HEK293 (cell line): ENCODE measurements around the gene PDE11A.

Experiments
- CTCF ChIA-PET: fragments of 350-600 bp; formaldehyde crosslinking; extraction: SDS; loops from one replicate; lab custom pipeline; 2021; ENCODE audit warnings: antibody characterized with exemption; lab: Yijun Ruan, JAX
- POLR2A ChIA-PET: fragments of 300-600 bp; formaldehyde crosslinking; extraction: SDS; loops from one replicate; lab custom pipeline; 2020; ENCODE audit warnings: antibody characterized with exemption, inconsistent platforms; lab: Yijun Ruan, JAX
- H3K27ac ChIP-seq: fragments of 200-500 bp; sonication (Bioruptor generic); 2 replicates; pipeline ENCODE4 v1.5.1; 2014; ENCODE audit warnings: low read depth, low read length, control low read depth, inconsistent platforms; ENCODE audit errors: extremely low read depth
- H3K36me3 ChIP-seq, 2 experiments: fragments of 200-500 bp in 1 of 2; sonication (Bioruptor generic) in 1 of 2; 1 replicate in 1 of 2; 2 replicates in 1 of 2; pipeline ENCODE4 v1.5.1; 2014 to 2017; ENCODE audit warnings: inconsistent platforms in 2 of 2, low read length in 2 of 2; ENCODE audit not compliant: control insufficient read depth in 2 of 2, insufficient read depth in 1 of 2
- H3K4me1 ChIP-seq: fragments of 200-500 bp; sonication (Bioruptor generic); 2 replicates; pipeline ENCODE4 v1.5.1; 2014; ENCODE audit warnings: mild to moderate bottlenecking, low read length, inconsistent platforms; ENCODE audit not compliant: control insufficient read depth, insufficient read depth
- H3K4me3 ChIP-seq: 2 replicates; pipeline ENCODE4 v1.5.1; 2011; ENCODE audit warnings: low read depth, mild to moderate bottlenecking, control low read depth, low read length, moderate library complexity
- H3K9me3 ChIP-seq: fragments of 200-500 bp; sonication (Bioruptor generic); 2 replicates; pipeline ENCODE4 v1.5.1; 2014; ENCODE audit warnings: low read depth, low read length, inconsistent platforms; ENCODE audit not compliant: control insufficient read depth, insufficient read depth
- EGR2 ChIP-seq: fragments of 450-650 bp; formaldehyde crosslinking; IDR thresholded peaks from 2 replicates; pipeline ENCODE4 v1.5.1; 2016; ENCODE audit warnings: low read depth, missing biosample characterization, missing genetic modification characterization
- KLF8 ChIP-seq: fragments of 450-650 bp; formaldehyde crosslinking; IDR thresholded peaks from 2 replicates; pipeline ENCODE4 v1.5.1; 2016; ENCODE audit warnings: missing biosample characterization, missing genetic modification characterization
- ZBTB20 ChIP-seq: fragments of 450-650 bp; formaldehyde crosslinking; IDR thresholded peaks from 2 replicates; pipeline ENCODE4 v1.5.1; 2016; ENCODE audit warnings: missing biosample characterization, missing genetic modification characterization
- ZFHX2 ChIP-seq: fragments of 450-650 bp; formaldehyde crosslinking; conservative IDR thresholded peaks from 2 replicates; pipeline ENCODE4 v1.5.1; 2016; ENCODE audit warnings: missing biosample characterization, missing genetic modification characterization
- ZNF10 ChIP-seq: fragments of 450-650 bp; formaldehyde crosslinking; IDR thresholded peaks from 2 replicates; pipeline ENCODE4 v1.5.1; 2017; ENCODE audit warnings: missing biosample characterization, missing genetic modification characterization
- ZNF202 ChIP-seq: fragments of 450-650 bp; formaldehyde crosslinking; IDR thresholded peaks from 2 replicates; pipeline ENCODE4 v1.5.1; 2016; ENCODE audit warnings: missing biosample characterization, missing genetic modification characterization, borderline replicate concordance
- ZNF302 ChIP-seq: fragments of 450-650 bp; formaldehyde crosslinking; IDR thresholded peaks from 2 replicates; pipeline ENCODE4 v1.5.1; 2016; ENCODE audit warnings: missing biosample characterization, missing genetic modification characterization, low read depth
- ZNF37A ChIP-seq: fragments of 450-650 bp; IDR thresholded peaks from 2 replicates; pipeline ENCODE4 v1.5.1; 2018; ENCODE audit warnings: missing biosample characterization, missing genetic modification characterization
- ZNF394 ChIP-seq: fragments of 450-650 bp; formaldehyde crosslinking; IDR thresholded peaks from 2 replicates; pipeline ENCODE4 v1.5.1; 2016; ENCODE audit warnings: missing biosample characterization, missing genetic modification characterization, mild to moderate bottlenecking, moderate library complexity, borderline replicate concordance
- ZNF639 ChIP-seq: fragments of 450-650 bp; formaldehyde crosslinking; IDR thresholded peaks from 2 replicates; pipeline ENCODE4 v1.5.1; 2016; ENCODE audit warnings: missing biosample characterization, missing genetic modification characterization
- ZNF677 ChIP-seq: fragments of 450-650 bp; IDR thresholded peaks from 2 replicates; pipeline ENCODE4 v1.5.0; 2018; ENCODE audit warnings: missing biosample characterization, mild to moderate bottlenecking, missing genetic modification characterization, moderate library complexity
- TF ChIP-seq, protein P1 (sequence below): fragments of 450-650 bp; formaldehyde crosslinking; IDR thresholded peaks from 2 replicates; pipeline ENCODE4 v1.5.1; 2016; ENCODE audit warnings: missing biosample characterization, missing genetic modification characterization
- TF ChIP-seq, protein P2 (sequence below): fragments of 450-650 bp; formaldehyde crosslinking; IDR thresholded peaks from 2 replicates; pipeline ENCODE4 v1.5.1; 2016; ENCODE audit warnings: missing biosample characterization, missing genetic modification characterization
- TF ChIP-seq, protein P3 (sequence below): fragments of 450-650 bp; formaldehyde crosslinking; IDR thresholded peaks from 2 replicates; pipeline ENCODE4 v1.5.1; 2016; ENCODE audit warnings: missing biosample characterization, missing genetic modification characterization
- TF ChIP-seq, protein P4 (sequence below): fragments of 450-650 bp; formaldehyde crosslinking; IDR thresholded peaks from 2 replicates; pipeline ENCODE4; 2016; ENCODE audit warnings: missing biosample characterization, missing genetic modification characterization

The PDE11A gene

GRCh38 chr2:177710889-177711288, 361.7 kb downstream of the PDE11A start:
- Histone ChIP-seq H3K27ac (no peak overlapping the region), H3K36me3 (no peaks in the 10 kb centered on the region), H3K4me1 (no peaks in the 10 kb centered on the region), H3K4me3 (no peak overlapping the region), H3K9me3 (no peaks in the 10 kb centered on the region)
- TF ChIP-seq ZNF639 (tag by site-specific recombination) (no peak), ZNF202 (tag by site-specific recombination) (no peak), ZNF302 (no peak), ZNF677 (tag by site-specific recombination) (no peak), KLF8 (tag by site-specific recombination) (no peak)
- TF ChIP-seq, protein P1, sequence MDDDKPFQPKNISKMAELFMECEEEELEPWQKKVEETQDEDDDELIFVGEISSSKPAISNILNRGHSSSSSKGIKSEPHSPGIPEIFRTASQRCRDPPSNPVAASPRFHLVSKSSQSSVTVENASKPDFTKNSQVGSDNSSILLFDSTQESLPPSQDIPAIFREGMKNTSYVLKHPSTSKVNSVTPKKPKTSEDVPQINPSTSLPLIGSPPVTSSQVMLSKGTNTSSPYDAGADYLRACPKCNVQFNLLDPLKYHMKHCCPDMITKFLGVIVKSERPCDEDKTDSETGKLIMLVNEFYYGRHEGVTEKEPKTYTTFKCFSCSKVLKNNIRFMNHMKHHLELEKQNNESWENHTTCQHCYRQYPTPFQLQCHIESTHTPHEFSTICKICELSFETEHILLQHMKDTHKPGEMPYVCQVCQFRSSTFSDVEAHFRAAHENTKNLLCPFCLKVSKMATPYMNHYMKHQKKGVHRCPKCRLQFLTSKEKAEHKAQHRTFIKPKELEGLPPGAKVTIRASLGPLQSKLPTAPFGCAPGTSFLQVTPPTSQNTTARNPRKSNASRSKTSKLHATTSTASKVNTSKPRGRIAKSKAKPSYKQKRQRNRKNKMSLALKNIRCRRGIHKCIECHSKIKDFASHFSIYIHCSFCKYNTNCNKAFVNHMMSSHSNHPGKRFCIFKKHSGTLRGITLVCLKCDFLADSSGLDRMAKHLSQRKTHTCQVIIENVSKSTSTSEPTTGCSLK = no peak
- TF ChIP-seq, protein P2, sequence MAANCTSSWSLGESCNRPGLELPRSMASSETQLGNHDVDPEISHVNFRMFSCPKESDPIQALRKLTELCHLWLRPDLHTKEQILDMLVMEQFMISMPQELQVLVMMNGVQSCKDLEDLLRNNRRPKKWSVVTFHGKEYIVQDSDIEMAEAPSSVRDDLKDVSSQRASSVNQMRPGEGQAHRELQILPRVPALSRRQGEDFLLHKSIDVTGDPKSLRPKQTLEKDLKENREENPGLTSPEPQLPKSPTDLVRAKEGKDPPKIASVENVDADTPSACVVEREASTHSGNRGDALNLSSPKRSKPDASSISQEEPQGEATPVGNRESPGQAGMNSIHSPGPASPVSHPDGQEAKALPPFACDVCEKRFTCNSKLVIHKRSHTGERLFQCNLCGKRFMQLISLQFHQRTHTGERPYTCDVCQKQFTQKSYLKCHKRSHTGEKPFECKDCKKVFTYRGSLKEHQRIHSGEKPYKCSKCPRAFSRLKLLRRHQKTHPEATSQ (tag by site-specific recombination) = no peak
- TF ChIP-seq, protein P3, sequence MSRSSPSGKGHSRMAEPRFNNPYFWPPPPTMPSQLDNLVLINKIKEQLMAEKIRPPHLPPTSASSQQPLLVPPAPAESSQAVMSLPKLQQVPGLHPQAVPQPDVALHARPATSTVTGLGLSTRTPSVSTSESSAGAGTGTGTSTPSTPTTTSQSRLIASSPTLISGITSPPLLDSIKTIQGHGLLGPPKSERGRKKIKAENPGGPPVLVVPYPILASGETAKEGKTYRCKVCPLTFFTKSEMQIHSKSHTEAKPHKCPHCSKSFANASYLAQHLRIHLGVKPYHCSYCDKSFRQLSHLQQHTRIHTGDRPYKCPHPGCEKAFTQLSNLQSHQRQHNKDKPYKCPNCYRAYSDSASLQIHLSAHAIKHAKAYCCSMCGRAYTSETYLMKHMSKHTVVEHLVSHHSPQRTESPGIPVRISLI = no peak
- TF ChIP-seq, protein P4, sequence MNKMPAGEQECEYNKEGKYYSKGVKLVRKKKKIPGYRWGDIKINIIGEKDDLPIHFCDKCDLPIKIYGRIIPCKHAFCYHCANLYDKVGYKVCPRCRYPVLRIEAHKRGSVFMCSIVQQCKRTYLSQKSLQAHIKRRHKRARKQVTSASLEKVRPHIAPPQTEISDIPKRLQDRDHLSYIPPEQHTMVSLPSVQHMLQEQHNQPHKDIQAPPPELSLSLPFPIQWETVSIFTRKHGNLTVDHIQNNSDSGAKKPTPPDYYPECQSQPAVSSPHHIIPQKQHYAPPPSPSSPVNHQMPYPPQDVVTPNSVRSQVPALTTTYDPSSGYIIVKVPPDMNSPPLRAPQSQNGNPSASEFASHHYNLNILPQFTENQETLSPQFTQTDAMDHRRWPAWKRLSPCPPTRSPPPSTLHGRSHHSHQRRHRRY = no peak
- ChIA-PET POLR2A (no interaction called here), CTCF (interaction anchor here (0.6 to 1.9 kb wide), 3 partner anchors 9 to 516 kb away, joined by 3 to 5 read pairs (median 3); no protein-coding TSS in a partner anchor)

- TF ChIP-seq ZNF10 (tag by site-specific recombination) (no peak), ZBTB20 (no peak), EGR2 (tag by site-specific recombination) (peak; percentile 32; the same call in 1 of the 2 replicates), ZNF394 (no peak), ZFHX2 (tag by site-specific recombination) (0 out of 2 replicates have a peak, but pooled peaks have one; percentile 14), ZNF37A (tag by site-specific recombination) (no peak)
- TF ChIP-seq, all 188 proteins: peak for 2
- no peak overlapping the region for H3K27ac ChIP-seq
- no peaks in the 10 kb centered on the region for H3K4me1 ChIP-seq
Measured at GRCh38 chr2:177709986-177710401, 362.6 kb downstream of the PDE11A start.

More at GRCh38 chr2:177709986-177710401, 362.6 kb downstream of the PDE11A start:
- Histone ChIP-seq H3K36me3 (no peaks in the 10 kb centered on the region), H3K9me3 (no peaks in the 10 kb centered on the region), H3K4me3 (no peak overlapping the region)
- POLR2A ChIA-PET = no interaction called here
- CTCF ChIA-PET = interaction anchor here (0.7 kb wide), 1 partner anchor 12 kb away, joined by 3 read pairs; no protein-coding TSS in a partner anchor
